Fibroblast of peridontal ligament (primary cell): Measurements from ENCODE around the gene ZHX3.

ENCODE experiments used
- DNase-seq: peaks from one replicate; pipeline ENCODE4 v3.0.0-alpha.2; 2010; ENCODE audit errors: extremely low read depth

ZHX3 gene

DNA sequence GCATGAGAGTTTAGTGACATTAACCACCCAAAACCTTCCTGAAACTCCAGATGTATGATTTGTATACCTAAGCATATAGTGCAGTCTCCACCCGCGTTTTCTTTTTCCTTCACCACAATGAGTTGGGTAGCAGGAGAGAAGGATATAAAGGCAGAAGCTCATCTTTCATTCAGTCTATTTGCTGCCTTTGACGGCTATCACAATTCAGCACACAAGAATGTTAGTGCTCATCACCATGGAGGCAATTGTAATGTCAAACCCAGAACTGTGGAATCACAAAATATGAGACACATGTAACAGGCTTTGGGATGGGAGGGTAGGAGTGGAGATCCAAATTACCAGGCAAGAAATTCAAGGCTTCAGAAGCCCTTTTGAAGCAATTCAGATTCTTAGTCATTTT lies 17.6 kb downstream of the ZHX3 start:
- peak; percentile 47 for DNase-seq

DNA sequence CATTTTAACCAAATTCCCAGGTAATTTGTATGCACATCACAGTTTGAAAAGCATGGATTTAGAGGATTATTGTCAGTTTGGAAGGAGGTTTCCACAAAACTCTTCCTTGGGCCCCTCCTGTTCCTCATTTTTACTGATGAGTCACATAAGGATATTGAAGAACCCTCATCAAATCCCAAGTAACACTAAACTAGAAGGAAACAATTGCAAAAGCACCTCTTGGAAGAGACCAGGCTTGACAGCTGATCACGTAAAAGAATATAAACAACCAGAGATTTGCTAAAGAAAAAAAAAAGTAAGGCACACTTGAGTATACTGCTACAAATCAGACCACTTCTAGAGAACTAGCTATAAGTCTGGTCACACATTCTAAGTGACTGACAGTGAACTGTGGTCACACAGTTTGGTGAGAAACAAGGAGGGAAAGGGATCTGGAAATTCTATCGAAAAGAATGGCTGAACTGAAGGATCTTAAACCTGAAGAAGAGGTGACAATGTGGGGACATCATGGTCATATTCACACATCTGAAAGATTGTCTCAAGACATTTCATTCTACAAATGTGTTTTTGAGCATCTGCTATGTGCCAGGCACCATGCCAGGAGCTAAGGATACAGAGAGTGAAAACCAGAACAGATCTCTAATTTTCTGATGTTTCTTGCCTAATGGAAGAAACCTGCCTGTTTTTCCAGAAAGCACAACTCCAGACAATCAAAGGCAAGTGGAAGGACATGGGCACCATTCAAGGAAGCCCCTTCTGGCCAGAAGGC lies 24.1 kb downstream of the ZHX3 start:
- DNase-seq, result peak; percentile 88

DNA sequence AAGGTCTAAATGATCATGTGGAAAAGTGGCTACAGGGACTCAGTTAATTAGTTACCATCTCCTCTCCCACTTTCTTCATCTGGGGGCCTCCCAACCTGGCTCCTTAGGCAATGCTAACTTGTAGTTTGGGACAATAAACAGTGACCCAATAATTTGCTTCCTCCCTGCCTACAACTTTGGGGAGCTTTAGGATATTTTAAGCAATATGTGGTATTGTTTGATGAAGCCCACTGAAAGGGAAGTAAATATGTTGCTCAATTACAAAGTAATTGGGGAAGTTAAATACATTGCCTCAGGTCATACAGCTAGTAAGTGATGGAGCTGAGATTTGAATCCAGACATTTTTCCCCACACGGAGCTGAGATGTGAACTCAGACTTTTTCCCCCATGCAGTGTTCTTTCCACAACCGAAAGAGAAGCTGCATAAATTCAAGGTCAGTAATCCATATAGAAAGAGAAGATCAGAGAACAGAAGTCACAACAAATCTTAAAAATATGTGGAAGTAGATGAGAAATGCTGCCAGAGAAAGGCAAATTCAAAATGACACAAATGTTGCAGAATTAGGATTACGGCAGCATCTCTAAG lies 26.6 kb downstream of the ZHX3 start:
- no peak for DNase-seq

DNA sequence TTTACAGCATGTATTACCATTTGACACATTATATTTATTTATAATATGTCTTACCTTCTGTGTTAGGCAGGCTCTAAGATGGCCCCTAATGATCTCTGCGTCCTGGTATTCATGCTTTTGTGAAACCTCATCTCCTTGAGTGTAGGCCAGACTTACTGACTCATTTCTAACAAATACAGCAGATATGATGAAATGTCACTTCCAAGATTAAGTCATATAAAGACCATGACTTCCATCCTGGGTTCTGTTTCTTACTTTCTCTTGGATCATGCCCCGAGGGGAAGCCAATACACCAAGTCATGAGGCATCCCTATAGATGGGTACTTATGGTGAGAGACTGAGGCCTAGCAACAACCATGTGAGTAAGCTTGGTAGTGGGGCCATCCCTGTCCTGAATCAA lies 30.2 kb downstream of the ZHX3 start:
- peak; percentile 64 for DNase-seq

DNA sequence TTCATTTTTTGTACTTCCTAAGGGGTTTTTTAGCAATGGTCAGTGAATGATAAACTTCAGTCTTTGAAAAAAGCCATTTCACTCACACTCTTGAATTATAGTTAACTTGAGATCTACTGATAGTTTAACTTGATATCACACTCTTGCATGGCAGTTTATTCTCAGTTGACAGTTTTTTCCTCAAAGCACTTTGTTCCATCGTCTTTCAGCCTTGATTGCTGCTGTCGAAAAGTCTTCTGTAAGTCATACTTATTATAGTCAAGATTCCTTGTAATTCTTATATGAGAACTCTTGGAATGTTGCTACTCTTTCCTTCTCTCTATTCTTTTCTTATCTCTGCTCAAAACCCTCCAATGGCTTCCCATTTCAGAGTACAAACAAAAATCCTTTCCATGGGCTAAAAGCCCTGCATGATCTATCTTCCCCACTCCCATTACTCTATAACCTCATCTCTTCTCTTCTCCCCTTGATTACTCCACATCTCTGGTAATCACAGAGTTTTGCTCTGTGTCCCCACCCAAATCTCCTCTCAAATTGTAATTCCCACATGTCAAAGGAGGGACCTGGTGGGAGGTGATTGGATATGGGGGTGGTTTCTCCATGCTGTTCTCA lies 31.2 kb downstream of the ZHX3 start:
- DNase-seq, result no peak

DNA sequence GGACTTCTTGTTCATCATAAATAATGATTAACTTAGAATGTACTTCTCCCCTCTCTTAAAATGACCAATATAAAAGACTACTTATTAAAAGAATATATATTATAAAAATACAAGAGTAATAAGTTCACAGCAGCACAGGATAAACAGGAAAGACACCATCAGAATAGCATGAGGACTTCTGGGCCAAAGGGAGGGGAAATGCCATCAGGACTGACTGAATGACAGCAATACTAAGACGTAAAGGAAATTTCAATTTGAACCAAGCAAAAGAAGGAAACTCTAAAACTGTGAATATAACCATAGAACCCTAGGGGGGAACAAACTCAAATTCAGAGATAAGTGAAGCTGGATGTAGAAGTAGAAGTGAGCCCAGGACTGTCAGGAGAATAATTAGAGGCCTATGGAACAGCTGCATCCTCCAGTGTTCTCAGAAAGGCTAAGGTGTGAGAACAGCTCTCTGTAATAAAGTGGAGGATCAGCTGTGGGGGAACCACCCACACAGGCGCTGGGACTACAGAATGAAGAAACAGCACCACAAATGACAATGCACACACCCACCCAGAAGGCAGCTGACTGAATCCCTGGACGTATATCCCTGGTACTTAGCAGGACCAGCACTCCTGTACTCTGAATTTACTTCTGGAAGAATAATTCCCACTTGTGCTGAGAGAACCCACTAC lies 37.8 kb downstream of the ZHX3 start:
- DNase-seq, result no peak

DNA sequence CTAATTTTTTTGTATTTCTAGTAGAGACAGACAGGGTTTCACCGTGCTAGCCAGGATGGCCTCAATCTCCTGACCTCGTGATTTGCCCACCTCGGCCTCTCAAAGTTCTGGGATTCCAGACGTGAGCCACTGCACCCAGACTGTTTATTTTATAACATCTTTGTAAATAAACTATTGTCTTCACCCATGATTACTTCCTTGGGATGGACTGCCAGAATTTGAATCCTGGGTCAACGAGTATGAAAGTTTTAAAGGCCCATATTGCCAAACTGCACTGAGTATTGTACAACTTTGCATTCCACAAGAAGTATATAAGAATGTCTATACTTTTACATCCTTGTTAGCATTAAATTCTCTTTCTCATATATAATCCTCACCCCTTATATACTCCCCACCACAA lies 38.6 kb downstream of the ZHX3 start:
- peak; percentile 35 for DNase-seq

DNA sequence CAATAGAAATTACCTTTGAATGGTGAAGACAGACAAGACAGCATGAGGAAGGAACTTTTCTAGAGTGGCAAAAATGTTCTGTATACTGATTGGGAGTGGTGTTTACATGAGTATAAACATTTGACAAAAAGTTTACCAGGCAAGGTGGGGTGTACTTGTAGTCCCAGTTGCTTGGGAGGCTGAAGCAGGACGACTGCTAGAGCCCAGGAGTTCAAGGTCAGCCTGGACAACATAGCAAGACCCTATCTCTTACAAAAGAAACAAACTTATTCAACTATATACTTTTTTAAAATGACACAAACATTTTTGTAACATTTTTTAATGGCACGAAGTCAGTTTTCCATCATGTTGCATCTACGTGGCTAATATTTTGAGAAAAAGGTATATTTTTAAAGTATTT lies 40.5 kb downstream of the ZHX3 start:
- no peak for DNase-seq

DNA sequence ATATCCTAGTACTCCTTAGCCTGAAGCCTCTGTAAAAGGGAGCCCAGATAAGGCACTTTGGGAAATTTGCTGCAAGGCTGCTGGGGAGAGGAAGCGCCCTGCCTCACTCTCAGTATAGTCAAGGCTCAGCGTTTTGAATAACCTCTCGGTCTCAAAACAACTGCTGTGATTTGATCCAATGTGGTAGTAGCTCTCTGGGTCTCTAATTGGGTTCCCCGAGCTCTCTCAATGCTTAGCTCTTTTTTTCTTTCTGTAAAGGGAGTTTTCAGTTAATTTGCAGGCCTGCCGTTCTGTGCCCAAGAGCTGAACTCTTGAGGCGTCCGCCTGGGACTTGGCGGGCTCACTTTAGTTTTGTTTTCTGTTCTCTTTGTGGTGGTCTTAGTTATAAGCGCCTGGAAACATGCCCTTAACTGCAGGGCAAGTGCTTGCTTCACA lies 41.2 kb downstream of the ZHX3 start:
- DNase-seq, result peak; percentile 49

DNA sequence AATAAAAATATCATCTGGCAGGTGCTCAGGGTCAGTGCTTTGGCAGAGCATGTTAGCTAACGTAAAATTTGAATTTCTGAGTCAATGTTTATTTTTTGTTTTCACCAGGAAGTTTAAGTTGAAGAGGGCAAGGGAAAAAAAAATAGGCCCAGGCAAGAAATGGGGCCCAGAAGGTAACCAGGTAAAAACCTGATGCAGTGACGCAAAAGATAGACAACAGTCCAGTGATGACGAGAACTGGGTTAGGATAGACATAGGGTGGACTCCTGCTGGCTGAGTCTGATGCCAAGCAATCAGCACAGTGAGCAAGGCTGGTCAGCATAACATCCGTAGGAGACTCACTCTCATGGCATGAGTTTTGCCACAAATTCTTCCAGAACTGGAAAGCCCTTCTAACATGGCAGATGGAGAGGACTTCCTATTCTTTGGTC lies 42.2 kb downstream of the ZHX3 start:
- peak; percentile 86 for DNase-seq

DNA sequence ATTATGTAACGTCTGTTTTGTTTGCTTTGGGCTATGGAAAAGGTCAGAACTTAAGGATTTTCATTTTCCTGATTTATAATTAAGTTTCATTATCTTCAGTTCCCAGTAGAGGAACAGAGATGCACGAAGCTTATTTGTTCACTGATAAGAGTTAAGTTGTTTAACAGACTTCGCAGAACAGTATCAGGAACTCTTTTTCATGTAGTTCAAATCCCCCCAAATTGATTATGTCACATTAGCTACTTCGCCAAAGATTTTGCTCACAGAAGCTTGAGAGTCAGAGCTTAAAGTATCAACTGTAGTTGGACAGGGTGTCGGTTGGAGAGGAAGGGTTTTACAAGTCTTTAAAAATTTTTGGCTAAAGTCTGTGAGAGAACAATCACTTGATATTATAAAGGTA lies 43.4 kb downstream of the ZHX3 start:
- no peak for DNase-seq

DNA sequence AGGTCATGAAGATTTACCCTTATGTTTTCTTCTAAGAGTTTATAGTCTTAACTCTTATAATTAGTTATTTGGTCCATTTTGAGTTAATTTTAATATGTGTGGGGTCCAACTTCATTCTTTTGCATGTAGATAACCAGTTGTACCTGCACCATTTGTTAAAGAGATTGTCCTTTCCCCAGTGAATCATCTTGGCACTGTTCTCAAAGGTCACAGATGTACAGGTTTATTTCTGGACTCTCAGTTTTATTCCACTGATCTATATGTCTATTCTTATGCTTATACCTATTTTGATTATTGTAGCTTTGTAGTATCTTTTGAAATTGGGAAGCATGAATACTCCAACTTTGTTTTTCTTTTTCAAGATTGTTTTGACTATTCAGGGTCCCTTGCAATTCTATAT lies 44.1 kb downstream of the ZHX3 start:
- DNase-seq, result no peak

DNA sequence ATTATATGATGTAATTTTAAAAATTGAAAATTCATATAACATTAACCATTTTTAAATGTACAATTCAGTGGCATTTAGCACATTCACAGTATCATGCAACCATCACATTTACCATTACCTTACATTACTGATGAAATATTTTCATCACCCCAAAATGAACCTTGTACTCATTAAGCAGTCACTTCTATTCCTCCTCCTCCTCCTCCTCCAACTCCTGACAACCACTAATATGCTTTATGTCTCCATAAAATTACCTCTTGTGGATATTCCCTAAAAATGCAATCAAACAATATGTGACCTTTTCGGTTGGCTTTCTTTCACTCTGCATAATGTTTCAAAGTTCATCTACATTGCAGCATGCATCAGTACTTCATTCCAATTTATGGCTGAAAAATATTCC lies 45.2 kb downstream of the ZHX3 start:
- no peak for DNase-seq

DNA sequence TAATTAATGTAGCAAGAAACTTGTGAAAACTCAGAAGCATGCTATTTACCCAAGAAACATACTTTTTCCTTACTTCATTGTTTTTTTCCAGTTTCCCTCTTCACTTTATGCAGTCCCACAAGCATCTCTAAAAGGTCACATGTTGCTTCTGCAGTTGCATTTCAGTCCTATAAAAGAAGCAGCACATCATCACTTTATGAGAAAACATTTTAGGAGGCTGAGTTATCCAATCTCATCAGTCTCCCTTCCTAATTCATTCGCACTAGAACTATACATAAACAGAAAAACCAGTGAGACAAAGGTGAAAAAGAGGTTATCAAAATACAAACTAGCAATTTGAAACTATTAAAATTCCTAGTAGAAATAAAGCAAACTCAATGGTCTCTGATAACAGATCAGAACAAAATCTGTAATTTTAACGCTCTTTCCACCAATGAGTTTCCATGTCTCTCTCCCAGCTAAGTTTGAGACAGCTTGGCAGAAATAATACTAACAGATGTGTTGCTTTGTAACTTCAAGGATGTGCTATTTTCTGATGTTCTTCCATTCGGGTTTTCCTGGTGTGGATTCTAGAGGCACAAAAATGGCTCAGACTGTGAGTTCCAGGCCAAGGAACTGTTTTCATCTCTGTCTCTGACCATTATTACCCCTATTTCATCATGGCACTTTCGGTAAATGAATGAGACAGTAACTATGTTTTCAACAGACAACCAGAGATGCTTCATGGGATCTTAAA lies 48.4 kb downstream of the ZHX3 start:
- no peak for DNase-seq

DNA sequence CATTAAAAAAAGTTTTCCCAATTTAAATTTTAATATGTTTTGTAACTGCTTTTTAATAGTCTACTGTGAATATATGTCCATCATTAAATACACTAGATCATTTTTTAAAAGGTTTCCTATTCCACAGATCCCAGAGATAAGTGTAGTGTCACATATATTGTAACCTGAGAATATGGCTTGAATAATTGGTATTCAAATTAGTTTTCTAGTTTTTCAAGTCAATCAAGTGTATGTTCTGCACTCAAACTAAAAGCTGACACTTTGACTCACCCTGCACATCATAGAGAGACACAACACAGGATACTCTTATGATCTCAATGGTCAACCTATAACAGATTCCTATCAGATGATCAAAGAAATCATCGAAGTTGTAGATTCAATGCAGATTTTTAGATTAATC lies 49.1 kb downstream of the ZHX3 start:
- no peak for DNase-seq

DNA sequence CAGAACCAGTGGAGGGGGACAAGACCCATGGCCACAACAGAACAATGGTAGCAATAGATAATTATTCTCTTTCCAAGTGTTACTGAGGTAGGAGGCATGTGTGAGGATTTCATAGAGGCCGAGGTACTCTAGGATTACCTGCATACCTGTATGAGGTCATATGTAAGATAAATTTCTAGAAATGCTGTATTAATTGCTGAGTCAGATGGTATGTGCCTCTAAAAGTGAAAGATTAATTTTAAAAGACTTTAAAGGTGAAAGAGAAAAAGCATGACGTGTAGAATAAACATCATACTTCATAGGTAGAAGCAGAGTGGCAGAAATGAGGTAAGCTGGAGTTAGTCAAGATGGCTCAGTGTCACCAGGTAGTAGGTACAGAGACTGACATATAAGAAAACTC lies 51.6 kb downstream of the ZHX3 start:
- DNase-seq, result no peak

DNA sequence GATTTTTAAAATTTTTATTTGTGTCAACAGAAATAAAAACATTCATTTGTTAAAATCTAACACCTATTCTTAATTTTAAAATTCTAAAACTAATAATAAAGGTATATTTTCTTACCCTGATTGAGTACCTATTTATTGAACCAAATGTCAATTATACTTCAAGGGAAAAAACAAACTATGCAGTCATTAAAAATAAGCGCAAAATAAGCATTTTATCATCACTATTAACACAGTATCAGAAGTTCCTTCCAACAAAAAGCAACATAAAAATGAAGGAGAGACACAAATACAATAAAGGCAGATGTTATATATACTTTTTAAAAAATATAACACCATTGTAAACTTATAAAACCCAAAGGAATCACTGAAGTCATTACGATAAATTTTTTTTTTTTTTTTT lies 52.7 kb downstream of the ZHX3 start:
- no peak for DNase-seq

DNA sequence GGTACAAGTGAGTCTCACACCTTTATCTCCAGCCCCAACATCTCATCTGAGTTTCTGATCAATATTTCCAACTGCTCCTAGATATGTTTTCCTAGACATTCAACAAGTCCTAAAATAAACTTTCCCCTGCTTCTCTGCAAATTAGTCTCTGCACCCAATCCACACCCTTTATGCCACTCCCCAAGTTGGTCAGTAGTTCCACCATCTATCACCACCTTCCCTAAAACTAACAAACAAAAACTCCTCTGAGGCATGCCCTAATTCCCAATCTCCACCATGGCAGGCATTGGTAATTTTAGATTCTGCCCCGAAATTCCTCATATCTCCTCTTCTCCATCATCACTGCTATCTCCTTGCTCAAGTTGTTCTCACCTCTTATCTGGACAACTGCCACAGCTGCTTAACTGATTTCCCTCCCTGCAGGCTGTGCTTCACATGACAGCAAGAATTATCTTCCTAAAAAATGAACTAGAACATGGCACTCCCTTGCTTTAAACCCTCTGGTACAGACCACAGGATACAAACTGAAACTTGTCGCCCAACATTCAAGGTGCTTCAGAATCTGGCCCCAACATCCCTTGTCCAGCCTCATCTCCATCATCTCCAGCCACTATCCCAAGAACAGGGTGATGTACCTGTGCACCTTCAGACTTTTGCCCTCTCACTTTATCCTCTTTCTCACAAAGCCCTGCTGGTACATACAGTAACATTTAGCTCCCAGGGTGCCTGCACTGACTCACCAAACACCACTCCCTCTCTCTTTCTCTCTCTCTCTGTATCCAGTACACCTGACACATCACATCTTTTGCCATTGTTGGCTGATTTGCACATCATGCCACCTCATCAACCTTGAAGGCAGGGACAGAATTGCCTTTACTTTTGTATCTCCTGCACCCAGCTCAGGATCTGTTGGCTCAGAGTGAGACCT lies 55.5 kb downstream of the ZHX3 start:
- DNase-seq, result no peak

DNA sequence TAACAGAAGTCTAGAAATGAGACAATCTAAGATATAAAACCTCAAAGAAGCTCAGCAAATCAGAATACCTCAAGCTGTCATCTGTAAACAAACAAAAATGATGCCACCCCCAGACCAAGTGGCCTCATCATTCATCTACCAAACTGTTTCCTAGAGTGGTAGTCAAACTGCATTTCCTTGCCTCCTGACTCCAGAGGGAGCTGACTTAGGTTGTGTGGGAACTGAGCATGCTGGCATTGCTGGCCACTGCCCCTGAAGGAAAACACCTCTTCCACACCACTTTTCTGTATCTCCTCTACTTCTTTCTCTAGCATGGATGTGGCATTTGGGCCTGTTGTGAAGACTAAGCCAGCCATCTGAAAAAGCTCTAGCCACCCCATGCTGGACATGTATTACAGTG lies 56.3 kb downstream of the ZHX3 start:
- DNase-seq, result no peak

DNA sequence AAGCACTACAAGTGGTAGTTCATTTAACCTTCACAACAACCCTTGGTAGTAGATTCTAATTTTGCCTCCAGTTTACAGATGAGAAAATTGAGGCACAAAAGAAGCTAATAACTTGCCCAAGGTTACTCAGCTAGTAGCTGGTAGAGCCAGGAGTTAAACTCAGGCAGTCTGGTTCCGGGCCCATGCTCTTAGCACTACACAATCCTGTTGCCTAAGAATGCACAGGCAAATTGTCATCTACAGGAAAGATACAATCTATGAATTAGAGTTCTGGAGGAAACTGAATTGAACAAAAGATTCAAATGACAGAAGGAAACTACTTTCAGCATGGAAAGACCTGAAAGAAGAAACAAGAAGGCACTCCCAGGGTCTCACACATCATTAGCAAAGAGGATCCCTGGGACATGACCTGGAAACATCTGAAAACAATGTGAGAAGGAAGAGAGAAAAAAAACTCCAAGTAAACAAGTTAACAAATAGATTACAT lies 56.8 kb downstream of the ZHX3 start:
- no peak for DNase-seq

DNA sequence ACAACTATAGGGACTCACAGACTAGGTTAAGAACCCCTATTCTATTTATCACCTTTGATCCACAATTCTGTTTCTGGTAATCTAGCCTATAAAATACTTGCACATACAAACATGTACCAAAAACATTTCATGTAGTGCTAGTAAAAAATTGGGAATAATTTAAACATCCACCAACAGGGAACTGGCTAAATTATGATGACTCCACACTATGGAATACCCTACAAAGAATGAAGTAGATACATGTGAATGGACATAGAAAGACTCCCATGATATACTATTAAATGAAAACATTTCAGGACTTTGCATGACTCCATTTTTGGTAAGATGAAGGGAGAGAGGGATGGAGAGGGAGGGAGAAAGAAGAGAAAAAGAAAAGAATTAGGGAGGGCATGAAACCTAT lies 58.2 kb downstream of the ZHX3 start:
- DNase-seq, result no peak
